GM12874 (cell line): ENCODE results near the gene KRT10.
A peak's percentile ranks its signal among the peaks of the same experiment; 100 is the strongest.

Experiments used
- TF ChIP-seq, protein P1 (sequence below): IDR thresholded peaks from 2 replicates; pipeline ENCODE4 v1.5.1; 2011; ENCODE audit warnings: low read depth, mild to moderate bottlenecking, control low read depth, low read length, moderate library complexity; ENCODE audit not compliant: insufficient read depth

The KRT10 gene

DNA sequence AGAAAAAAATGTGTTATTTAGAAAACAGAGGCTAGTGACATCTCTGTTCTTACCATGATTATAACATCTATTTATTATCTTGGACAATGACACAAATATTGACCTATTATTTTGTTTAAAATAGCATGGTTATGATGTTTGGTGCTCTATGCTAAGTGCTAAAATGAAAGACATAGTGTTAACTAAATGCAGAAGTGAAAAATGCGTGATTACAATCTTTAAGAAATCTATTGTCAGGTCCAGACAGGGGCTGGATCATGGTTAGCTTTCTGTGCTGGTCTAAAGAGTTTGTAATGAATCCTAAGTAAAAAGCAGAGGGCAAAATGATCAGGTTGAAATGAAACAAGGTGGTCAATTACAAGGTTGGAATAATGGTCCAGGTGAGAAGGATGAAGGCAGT, 22.0 kb downstream of the KRT10 start:
- TF ChIP-seq, protein P1, sequence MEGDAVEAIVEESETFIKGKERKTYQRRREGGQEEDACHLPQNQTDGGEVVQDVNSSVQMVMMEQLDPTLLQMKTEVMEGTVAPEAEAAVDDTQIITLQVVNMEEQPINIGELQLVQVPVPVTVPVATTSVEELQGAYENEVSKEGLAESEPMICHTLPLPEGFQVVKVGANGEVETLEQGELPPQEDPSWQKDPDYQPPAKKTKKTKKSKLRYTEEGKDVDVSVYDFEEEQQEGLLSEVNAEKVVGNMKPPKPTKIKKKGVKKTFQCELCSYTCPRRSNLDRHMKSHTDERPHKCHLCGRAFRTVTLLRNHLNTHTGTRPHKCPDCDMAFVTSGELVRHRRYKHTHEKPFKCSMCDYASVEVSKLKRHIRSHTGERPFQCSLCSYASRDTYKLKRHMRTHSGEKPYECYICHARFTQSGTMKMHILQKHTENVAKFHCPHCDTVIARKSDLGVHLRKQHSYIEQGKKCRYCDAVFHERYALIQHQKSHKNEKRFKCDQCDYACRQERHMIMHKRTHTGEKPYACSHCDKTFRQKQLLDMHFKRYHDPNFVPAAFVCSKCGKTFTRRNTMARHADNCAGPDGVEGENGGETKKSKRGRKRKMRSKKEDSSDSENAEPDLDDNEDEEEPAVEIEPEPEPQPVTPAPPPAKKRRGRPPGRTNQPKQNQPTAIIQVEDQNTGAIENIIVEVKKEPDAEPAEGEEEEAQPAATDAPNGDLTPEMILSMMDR = no peak

DNA sequence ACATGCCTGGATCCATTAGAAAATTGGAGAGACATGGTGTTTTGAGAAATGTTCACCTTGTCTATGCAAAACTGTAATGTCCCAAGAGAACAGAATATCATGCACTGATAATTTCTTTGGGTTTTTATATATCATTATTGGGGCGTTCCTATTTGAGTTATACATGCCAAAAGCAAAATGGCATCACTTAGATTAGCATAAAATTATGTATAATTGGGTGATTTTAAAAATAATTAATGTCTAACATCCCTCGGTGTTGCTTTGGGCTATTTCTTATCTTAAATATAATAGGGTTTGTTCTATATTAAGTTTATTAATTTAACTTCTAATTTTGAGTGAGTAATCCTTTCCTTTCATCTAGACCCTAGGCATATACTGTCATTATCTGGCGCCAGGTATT, 22.6 kb downstream of the KRT10 start, which contains the start of gene KRT28:
Gene KRT28 (minus strand): TSS at position 101 of the 400 bp plus-strand sequence. CDS start 66 bp downstream, at position 35.
- TF ChIP-seq, protein P1 = no peak

DNA sequence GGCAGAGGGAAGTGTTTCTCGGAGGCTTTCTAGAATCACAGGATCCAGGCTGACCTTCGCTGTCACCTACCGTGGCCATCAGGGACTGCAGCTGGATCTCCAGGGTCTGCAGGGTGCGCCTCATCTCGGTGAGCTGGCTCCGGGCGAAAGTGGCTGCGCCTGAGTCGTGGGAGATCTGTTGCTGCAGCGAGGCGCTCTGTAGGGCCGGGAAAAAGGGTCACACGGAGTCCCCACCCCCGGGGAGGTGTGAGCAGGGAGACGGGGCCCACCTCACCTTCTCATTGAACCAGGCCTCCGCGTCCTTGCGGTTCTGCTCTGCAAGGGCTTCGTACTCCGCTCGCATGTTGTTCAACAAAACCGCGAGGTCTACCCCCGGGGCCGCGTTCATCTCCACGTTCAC, 25.6 kb downstream of the KRT10 start:
- TF ChIP-seq, protein P1 = no peak

DNA sequence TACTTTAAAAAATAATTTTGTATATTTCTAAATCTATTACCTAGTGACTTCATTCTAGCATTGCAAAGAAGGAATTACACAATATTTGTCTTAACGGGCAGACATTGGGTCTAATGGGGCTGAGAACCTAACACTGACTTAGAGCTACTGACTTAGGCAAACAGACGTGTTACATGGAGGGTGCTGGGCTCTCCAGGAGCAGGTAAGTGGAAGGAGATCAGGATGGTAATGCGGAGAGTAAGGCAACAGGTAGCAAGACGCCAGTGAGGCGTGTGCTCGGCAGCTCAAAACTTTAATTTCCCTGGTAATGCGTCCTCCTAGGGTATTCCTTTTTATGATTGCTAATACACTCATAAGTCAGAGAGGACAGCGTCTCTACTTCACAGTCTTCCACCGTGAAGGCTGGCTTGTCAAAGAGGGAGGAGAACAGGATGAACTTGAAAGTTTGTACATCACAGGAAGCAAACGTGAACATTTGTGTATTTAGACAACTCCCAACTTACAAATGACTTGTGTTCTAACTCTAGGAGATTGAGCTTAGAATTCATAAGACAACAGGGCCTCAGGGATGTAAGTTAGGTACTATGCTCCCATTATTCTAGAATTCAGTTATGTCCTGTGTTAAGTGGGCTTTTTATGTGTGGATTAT, 27.3 kb downstream of the KRT10 start:
- TF ChIP-seq, protein P1 = no peak

DNA sequence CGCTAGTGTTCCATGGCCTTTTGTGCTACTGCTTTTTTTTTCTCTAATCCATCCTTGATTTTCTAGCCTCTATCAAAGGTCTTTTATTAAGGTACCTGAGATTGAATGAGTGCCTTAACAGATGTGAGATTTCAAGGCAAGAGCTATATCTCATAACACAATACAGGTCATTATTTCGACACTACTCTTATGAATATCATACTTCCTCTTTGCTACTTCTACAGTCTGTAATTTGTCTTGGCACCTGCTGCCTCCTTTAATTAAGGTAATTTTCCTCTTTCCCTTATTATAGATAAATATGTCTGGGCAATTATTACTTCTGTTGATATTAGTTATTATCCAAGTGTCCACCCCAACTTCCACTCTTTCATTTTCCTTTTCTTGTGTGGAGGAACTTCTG, 27.9 kb downstream of the KRT10 start:
- TF ChIP-seq, protein P1 = no peak

DNA sequence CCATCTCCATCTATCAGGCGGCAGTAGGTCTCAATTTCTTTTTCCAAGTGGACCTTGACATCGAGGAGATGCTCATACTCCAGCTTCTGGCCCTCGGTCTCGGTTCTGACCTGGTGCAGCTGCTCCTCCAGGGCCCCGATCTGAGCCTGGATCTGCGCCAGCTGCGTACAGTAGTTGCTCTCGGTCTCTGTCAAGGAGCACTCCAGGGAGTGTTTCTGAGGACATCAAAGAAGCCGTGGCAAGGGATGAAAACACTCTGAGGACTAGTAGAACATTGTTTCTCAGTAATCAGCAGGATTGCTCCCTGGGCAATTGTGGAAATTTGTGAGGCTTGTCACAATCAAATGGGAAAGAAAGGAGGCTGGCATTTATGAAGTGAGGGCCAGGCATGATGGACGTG, 28.6 kb downstream of the KRT10 start:
- TF ChIP-seq, protein P1 = no peak

DNA sequence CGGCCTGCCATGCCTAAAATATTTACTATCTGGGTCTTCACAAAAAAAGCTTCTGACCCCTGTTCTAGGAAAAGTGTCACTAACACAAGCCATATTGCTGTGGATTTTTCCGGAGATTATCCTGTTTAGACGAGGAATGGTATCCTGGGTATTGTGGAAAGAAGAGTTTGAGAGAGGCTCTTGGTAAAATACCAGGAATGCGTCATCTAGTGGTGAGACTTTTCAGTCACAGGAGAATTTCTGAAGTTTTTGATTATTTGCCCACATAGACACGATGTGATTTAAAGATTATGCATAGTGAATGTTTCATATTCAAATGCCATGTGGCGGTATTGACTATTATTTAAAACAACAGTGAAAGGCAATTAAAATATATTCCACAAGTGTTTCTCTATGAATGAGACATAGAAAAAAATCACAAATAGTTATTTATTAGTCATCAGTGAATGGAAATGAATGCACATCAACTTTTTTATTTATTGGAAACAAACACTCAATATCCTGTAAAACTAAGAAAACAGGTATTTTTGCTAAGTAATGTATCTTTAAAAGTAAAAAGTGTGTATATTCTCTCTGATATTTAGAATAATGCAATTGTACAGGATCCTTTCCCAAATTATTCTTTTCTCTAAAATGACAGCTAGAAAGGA, 30.5 kb downstream of the KRT10 start:
- TF ChIP-seq, protein P1 = peak; percentile 39; the same call in 1 of the 2 replicates
